HTERT RPE-1 (cell line): ENCODE measurements around the gene FOXK1.
"Not testable (repeated sequence)": the region's sequence is repeated elsewhere in the genome, so short reads cannot be mapped to it uniquely, and the experiment has no call there.

Experiments
- in situ Hi-C: fragments of 300-500 bp; cut with MboI; formaldehyde crosslinking; loops from 4 replicates; pipeline ENCODE4 v1.14.3; 2020; ENCODE audit warnings: low sequenced_read_pairs

Gene FOXK1

DNA sequence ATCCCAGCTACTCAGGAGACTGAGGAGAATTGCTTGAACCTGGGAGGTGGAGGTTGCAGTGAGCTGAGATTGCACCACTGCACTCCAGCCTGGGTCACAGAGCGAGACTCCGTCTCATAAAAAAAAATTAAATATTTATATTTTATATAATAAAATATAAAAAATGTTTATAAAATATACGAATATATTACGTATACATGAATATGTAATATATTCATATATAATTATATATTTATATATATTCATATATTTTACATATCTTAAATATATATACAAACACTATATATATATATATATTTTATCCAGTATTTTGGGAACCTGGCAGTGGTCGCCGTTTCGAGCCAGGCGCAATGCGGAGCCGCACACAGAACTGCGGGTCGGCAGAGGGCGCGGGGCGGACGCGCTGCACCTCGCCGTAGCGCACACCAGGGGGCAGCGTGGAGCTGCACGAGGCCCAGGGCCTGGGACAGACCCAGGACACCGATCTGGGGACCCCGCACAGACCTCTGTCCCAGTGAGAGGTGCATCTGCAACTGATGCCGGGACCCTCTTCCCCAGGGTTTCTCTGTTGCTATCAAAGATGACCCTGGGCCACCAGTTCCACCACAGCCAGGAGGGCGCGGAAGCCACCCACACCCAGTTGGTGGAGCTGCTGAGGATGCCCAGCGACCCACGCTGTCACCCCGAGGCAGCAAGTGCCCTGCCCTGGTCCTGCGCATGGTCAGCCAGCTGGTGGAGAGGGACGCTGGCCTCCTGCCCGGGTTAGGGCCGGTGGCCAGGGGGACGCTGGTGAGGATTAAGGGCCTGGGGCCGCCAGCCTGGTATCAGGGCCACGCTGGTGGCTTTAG lies 116.0 kb downstream of the FOXK1 start:
- in situ Hi-C loops = no loop called here

- in situ Hi-C loops = no loop called here
Measured at GRCh38 chr7:4798706-4799235, 116.7 kb downstream of the FOXK1 start.

GRCh38 chr7:4799508-4800268 lies 117.6 kb downstream of the FOXK1 start:
- in situ Hi-C loops = no loop called here

DNA sequence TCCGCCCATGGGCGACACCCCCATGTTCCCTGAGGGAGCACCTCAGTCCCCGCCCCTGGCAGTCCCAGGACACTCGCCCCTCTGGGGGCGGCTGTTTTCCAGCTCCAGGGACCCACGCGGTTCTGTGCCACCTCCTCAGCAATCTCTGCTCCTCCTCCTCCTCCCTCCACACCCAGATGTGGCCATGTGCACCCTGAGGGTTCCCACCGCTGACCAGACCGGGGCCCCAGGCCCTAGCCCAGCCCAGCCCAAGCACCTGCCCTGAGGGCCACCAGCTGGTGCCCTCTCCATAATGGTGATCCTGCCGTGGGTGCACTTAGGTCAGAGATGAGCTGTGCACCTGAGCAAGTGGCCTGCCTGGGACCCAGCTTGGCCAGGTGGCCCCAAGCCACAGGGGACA lies 118.4 kb downstream of the FOXK1 start:
- in situ Hi-C loops = no loop called here

DNA sequence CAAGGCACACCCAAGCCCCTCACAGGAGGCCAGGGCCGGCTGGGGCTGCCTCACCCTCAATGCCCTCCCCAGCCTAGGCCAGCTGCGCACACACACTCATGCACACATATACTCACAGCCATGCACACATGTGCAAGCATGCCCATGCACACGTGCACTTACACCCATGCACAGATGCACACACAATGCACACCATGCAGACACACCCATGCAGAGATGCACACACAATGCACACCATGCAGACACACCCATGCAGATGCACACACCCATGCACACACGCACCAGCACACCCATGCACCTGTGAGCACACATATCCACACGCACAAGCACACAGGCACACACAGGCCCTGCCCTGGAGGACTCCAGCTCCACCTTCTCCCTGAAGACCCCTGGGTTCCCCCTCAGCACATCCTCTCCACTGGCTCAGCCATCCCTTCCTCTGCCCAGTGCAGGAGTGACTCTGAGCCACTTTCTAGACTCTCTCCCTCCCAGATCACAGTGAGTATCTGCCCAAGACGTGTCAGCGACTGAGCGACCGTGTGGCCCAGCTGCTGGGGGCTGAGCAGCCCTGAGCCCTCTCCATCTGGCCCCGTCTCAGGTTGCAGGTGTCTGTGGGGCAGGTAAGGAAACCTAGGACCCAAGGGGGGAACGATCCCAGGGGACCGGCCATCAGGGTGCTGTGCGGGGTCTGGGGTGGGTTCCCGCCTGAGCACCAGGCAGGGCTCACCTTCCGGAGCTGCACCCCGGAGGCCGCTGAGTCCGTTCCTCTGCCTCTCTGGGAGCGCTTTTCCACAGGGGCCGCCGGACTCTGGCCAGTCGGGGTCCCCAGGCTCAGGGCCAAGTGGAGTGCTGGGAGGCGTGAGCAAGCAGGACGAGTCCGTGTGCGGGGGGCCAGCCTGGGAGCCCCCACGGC lies 119.1 kb downstream of the FOXK1 start:
- in situ Hi-C loops = no loop called here

- in situ Hi-C loops = no loop called here
Measured at GRCh38 chr7:4801839-4802231, 119.7 kb downstream of the FOXK1 start.

GRCh38 chr7:4802577-4802976 lies 120.5 kb downstream of the FOXK1 start:
- in situ Hi-C loops = not testable (repeated sequence)

DNA sequence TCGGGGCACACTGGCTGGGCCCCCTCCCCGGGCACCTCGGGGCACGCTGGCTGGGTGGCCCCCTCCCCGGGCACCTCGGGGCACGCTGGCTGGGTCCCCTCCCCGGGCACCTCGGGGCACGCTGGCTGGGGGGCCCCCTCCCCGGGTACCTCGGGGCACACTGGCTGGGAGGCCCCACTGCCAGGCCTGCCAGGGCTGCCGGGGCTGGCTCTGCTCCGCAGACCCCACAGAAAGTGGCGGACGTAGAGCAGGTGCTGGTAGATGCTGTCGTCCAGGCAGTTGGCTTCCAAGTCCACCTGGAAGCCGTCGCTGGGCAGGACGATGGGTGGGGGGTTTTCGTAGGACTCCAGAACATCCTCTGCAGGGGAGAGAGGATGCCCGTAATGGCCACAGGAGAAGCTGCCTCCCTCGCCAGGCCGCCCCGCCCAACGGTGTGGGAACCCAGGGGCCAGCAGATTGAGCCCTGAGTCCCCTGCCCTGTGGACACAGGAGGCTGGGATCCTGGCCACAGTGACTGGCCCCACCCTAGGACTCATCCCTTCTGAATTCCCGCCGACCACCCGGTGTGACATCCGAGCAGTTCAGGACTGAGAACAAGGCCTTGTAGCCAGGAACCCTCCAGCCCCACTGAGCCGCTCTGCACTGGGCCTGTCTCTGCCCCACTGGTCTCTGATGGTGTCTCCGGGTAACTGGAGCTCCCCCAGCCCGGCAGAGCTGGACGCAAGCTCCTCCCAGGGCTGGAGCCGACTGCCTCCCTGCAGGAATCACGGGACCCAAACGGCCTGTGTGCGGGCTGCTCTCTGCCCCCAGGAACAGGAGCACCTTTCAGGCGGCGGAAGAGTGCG lies 121.5 kb downstream of the FOXK1 start:
- in situ Hi-C loops = no loop called here

DNA sequence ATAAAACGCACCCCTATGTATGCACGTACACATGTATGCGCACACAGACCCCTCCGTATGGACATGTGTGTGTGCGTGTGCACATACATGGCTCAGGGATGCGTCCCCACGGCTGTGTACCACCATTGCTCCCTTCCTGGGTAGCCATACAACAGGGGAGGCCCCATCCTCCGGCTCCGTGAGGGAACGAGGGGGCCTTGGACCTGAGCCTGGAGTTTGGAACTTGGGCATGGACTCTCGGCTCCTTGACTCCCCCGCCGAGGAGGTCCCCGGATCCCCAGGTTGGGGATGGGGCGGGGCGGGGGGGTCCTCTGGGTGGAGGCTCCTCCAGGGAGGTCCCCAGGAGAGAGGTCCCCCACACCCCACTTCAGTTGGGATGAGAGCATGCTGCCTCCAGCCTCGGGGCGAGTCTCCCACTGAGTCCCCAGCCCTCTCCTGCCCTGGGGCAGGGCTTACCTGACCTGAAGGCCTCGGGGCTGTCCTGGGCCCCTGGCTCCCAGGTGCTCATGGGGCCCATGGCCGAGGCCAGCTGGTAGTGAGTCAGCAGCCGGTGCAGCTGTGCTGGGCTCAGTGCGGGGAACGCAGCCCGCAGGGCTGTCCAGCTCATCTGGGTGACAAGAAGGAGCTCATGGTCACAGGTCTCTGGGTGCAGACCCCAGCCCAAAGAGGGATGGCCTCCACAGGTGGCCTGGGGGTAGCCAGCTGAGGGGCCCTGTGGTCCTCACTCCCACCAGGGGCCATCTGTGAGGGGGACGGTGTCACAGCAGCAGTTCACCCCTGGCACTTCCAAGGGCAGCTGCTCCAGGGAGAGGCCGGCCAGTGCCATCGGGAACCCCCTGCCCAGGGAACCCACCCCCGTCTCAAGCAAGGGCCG lies 123.3 kb downstream of the FOXK1 start:
- in situ Hi-C loops = no loop called here

DNA sequence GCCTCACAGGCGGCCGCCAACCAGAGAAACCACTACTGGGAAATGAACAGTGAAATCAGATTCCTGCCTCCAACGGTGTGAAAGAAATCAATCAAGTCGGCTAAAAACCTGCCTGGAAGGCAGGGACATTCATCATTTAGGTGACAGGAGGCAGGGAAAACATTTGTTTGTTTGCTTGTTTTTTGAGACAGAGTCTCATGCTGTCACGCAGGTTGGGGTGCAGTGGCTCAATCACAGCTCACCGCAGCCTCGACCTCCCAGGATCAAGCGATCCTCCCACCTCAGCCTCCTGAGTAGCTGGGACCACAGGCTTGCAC lies 123.8 kb downstream of the FOXK1 start:
- in situ Hi-C loops = no loop called here

GRCh38 chr7:4806983-4807597 lies 125.0 kb downstream of the FOXK1 start:
- in situ Hi-C loops = no loop called here

GRCh38 chr7:4807598-4808016 lies 125.5 kb downstream of the FOXK1 start:
- in situ Hi-C loops = no loop called here

DNA sequence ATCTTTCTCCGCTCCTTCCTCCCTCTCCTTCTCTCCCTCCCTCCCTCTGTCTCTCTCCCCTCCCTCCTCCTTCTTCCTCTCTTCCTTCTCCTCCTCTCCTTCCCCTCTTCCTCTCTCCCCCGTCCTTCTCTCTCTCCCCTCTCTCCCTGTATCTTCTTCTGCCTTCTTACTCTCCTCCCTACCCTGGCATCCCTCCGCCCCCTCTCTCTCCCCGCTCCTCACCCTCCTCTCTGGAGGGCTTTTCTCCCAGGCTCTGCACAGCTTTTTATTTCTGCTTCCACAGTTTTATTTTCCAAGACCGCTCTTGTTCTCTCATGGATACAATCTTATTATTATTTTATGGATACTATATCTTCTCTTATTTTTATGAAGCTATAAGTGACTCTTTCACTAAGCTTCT lies 125.9 kb downstream of the FOXK1 start:
- in situ Hi-C loops = no loop called here

DNA sequence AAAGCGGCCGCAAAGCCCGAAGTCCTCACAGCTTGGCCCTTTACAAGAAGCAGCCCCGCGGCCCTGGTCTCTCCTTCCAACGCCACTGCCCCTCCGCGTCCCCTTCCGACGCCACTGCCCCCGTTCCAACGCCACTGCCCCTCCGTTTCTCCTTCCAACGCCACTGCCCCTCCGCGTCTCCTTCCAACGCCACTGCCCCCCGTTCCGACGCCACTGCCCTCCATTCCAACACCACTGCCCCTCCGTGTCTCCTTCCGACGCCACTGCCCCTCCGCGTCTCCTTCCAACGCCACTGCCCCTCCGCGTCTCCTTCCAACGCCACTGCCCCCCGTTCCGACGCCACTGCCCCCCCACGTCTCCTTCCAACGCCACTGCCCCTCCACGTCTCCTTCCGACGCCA lies 126.5 kb downstream of the FOXK1 start:
- in situ Hi-C loops = no loop called here

- in situ Hi-C loops = no loop called here
Measured at GRCh38 chr7:4809091-4809591, 127.0 kb downstream of the FOXK1 start.

- in situ Hi-C loops = no loop called here
Measured at GRCh38 chr7:4809666-4810065, 127.6 kb downstream of the FOXK1 start.

DNA sequence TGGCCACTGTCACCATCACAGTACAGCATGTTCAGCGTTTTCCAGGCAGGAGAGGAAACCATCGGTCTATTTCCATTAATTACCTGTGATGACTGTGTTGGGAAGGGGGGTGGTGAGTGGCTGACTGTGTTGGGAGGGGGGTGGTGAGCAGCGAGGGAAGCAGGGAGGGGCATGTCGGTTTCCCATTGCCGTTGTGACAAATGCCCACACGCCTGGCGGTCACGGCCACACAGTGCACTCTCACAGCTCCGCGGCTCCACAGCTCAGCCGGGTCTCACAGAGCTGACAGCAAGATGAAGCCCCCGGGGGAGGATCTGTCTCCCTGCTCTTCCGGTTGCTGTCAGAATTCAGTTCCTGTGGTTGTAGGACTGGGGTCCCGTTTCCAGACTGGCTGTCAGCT lies 132.3 kb downstream of the FOXK1 start:
- in situ Hi-C loops = no loop called here

GRCh38 chr7:4815121-4815520 lies 133.0 kb downstream of the FOXK1 start:
- in situ Hi-C loops = no loop called here
